T-cell (primary cell): ENCODE measurements around the gene DTNBP1. TPM values are rescaled to one million over a fixed set of nuclear protein-coding genes. Genes with fewer than 3 reads are reported as not detected.

Experiments used
- ATAC-seq, 4 experiments: fragments of 200-7000 bp in 3 of 4; fragments of 150-1000 bp in 1 of 4; cut with Tn5 transposase; replicated peaks in 1 of 4; 1 replicate in 3 of 4; 2 replicates in 1 of 4; pipeline ENCODE4 v1.10.0; 2021; ENCODE audit warnings: moderate library complexity in 3 of 4, mild to moderate bottlenecking in 2 of 4, moderate number of reproducible peaks in 1 of 4
- CTCF ChIA-PET, 2 donors: fragments of 300-600 bp; sonication (Branson Sonifier 250); formaldehyde crosslinking; loops; one replicate each; lab custom pipeline; 2022; ENCODE audit warnings: antibody characterized with exemption in 2 of 2; lab: Charles Lee
- POLR2A ChIA-PET, 2 donors: fragments of 300-600 bp; sonication (Branson Sonifier 250); formaldehyde crosslinking; loops; one replicate each; lab custom pipeline; 2022; ENCODE audit warnings: antibody characterized with exemption in 2 of 2; lab: Charles Lee
- DNase-seq, 35 experiments: peaks; one replicate each; pipeline versions ENCODE4 v3.0.0 to v3.0.0-alpha.2; 2013 to 2023
- H3K27ac ChIP-seq: one replicate; pipeline ENCODE4 v1.5.1; 2013; ENCODE audit warnings: low read length
- H3K27me3 ChIP-seq, 2 experiments: replicated peaks in 1 of 2; 1 replicate in 1 of 2; 2 replicates in 1 of 2; pipeline versions ENCODE4 v1.6.1 to v1.7.0; 2013; ENCODE audit warnings: low read length in 1 of 2, mixed read lengths in 1 of 2; ENCODE audit not compliant: control insufficient read depth in 2 of 2, insufficient read depth in 2 of 2; ENCODE audit errors: extremely low read depth in 1 of 2
- H3K36me3 ChIP-seq, 2 donors: 1 replicate in 1 of 2; 2 replicates in 1 of 2; pipeline versions ENCODE4 v1.6.1 to v1.7.0; 2013; ENCODE audit warnings: low read length in 1 of 2; ENCODE audit not compliant: control insufficient read depth in 2 of 2, insufficient read depth in 1 of 2; ENCODE audit errors: extremely low read depth in 1 of 2
- H3K4me1 ChIP-seq, 2 experiments: 1 replicate in 1 of 2; 2 replicates in 1 of 2; pipeline versions ENCODE4 v1.6.1 to v1.7.0; 2013; ENCODE audit warnings: low read length in 2 of 2, mixed read lengths in 1 of 2; ENCODE audit not compliant: insufficient read depth in 2 of 2, control insufficient read depth in 1 of 2; ENCODE audit errors: extremely low read depth in 1 of 2
- H3K4me3 ChIP-seq, 2 donors: 1 replicate in 1 of 2; 2 replicates in 1 of 2; pipeline versions ENCODE4 v1.5.1 to v1.7.0; 2013; ENCODE audit warnings: mild to moderate bottlenecking in 2 of 2, low read length in 1 of 2, moderate library complexity in 1 of 2; ENCODE audit not compliant: control insufficient read depth in 1 of 2; ENCODE audit errors: extremely low read depth in 1 of 2
- H3K9me3 ChIP-seq: 2 replicates; pipeline ENCODE4 v1.7.0; 2013
- H3K27ac Mint-ChIP-seq, 2 donors: one replicate each; pipeline ENCODE4 v1.8.0; 2020 to 2021; ENCODE audit warnings: mild to moderate bottlenecking in 2 of 2, mixed read lengths in 2 of 2
- H3K27me3 Mint-ChIP-seq, 2 donors: one replicate each; pipeline ENCODE4 v1.8.0; 2021 to 2022; ENCODE audit warnings: mixed read lengths in 2 of 2
- H3K36me3 Mint-ChIP-seq: one replicate; pipeline ENCODE4 v1.8.0; 2021; ENCODE audit warnings: mixed read lengths
- H3K4me1 Mint-ChIP-seq, 3 donors: one replicate each; pipeline ENCODE4 v1.8.0; 2020 to 2022; ENCODE audit warnings: mixed read lengths in 3 of 3, mild to moderate bottlenecking in 1 of 3
- H3K4me3 Mint-ChIP-seq, 3 donors: one replicate each; pipeline ENCODE4 v1.8.0; 2020 to 2022; ENCODE audit warnings: mild to moderate bottlenecking in 3 of 3, mixed read lengths in 3 of 3, moderate library complexity in 3 of 3
- H3K9me3 Mint-ChIP-seq, 3 donors: one replicate each; pipeline ENCODE4 v1.8.0; 2020 to 2022; ENCODE audit warnings: mixed read lengths in 3 of 3
- WGBS: methylation state at CpG from one replicate; pipeline ENCODE4 v1.1.5; 2013; ENCODE audit warnings: missing lambda C conversion rate; ENCODE audit not compliant: insufficient coverage; 5-methylcytosine and 5-hydroxymethylcytosine counted together
- total RNA-seq, 35 experiments: library from RNA in 6 of 35; stranded (reverse) in 6 of 35; fragments of 120-200 nt in 1 of 35; gene quantifications; one replicate each; pipeline versions ENCODE4 v1.2.1 to v1.2.4 and lab custom pipeline; 2013 to 2026

DTNBP1 gene
- total RNA-seq, 5 donors from 2014 or later (not counting 1 experiment from before 2014, with no cell fraction given): 18.7 to 25.4 (median 19.9) TPM

DNA sequence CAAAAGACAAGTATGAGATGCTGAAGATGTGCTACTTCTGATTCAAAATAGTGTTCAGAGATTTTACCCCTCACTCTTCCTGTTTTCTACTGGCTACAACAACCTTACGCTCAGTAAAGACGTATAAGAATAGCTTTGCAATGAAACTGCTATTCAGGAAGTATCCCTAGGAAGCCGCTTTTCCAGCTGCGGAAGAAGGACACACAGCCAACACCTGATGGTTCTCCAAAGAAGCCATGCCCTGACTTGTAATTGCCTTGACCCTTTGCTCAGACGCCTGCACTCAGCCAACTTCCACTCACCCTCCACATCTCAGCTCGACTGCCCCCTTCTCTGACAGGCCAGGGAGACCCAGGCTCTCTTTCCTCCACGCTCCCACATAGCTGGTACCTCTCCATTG, 111.6 kb downstream of the DTNBP1 start:
- POLR2A ChIA-PET: no interaction called here
- H3K4me1 ChIP-seq: no peaks in the 10 kb centered on the region
- H3K36me3 Mint-ChIP-seq: no peaks in the 10 kb centered on the region
- no peak overlapping the region for H3K27ac Mint-ChIP-seq
- ATAC-seq (no peak), DNase-seq (no peak)
- no peak overlapping the region for H3K4me3 Mint-ChIP-seq
- no peaks in the 10 kb centered on the region for H3K36me3 ChIP-seq
- H3K9me3 ChIP-seq: no peaks in the 10 kb centered on the region
- H3K27me3 ChIP-seq: no peaks in the 10 kb centered on the region
- CTCF ChIA-PET: no interaction called here
- H3K4me3 ChIP-seq: no peak overlapping the region
- no peak overlapping the region for H3K27ac ChIP-seq
- WGBS: 100% methylated on average over 5 of the region's 7 CpGs
- H3K9me3 Mint-ChIP-seq: no peaks in the 10 kb centered on the region
- peaks cover 26 to 42% (median 31%) of the 10 kb centered on the region in 3 donors for H3K4me1 Mint-ChIP-seq
- H3K27me3 Mint-ChIP-seq: no peaks in the 10 kb centered on the region

DNA sequence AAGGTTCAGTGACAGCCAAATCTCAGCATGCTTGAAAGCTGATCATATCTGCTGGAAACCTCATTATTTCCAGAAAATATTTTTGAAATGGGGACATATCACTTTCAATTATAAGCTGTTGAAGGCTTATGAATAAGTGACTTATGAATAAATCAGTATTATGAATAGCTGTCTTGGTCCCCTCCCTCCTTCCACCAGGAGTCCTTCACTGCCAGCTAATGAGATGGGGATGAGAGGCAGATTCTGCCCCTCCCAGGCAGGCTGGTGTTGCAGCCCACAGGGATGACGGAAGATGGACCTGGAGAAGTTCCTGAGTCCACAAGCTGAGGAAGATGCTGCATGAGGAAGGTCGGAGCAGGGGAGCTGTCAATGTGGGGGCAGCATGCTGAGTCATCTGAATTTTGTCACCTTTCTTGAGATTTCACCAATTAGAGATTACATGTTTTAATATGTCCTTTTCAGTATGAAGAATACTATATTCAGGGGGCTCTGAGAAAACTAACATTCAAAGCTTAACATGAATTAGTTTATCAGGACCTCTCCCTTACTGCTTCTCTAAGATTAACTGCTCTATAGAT, 112.2 kb downstream of the DTNBP1 start:
- Mint-ChIP-seq H3K4me1 (peaks cover 26 to 42% (median 31%) of the 10 kb centered on the region in 3 donors), H3K27ac (no peak overlapping the region)
- CTCF ChIA-PET: no interaction called here

DNA sequence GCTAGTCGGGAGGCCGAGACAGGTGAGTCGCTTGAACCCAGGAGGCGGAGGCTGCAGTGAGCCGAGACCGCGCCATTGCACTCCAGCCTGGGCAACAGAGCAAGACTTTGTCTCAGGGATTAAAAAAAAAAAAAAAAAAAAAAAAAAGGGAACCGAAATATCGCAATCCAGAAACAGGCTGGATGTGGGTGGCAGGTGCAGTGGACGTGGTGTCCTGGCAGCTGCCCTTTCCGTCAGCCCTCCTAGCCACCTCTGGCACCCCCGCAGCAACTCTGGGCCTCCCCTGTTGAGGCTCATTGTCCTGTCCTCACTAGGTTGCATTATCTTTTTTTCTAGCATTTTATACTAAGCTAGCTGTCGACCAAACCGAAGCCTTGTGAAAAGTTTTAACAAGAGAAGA, 113.5 kb downstream of the DTNBP1 start:
- ChIA-PET CTCF (no interaction called here), POLR2A (no interaction called here)
- Histone ChIP-seq H3K27me3 (no peaks in the 10 kb centered on the region), H3K9me3 (no peaks in the 10 kb centered on the region), H3K4me3 (no peak overlapping the region), H3K36me3 (no peaks in the 10 kb centered on the region), H3K4me1 (no peaks in the 10 kb centered on the region), H3K27ac (no peak overlapping the region)
- no peaks in the 10 kb centered on the region for H3K9me3 Mint-ChIP-seq
- peaks cover 23 to 35% (median 28%) of the 10 kb centered on the region in 3 donors for H3K4me1 Mint-ChIP-seq
- no peaks in the 10 kb centered on the region for H3K27me3 Mint-ChIP-seq
- DNase-seq (no peak), ATAC-seq (no peak)
- WGBS: 95% methylated on average over 5 of the region's 14 CpGs
- no peak overlapping the region for H3K27ac Mint-ChIP-seq
- no peaks in the 10 kb centered on the region for H3K36me3 Mint-ChIP-seq
- no peak overlapping the region for H3K4me3 Mint-ChIP-seq

More for the DNA sequence above, 112.2 kb downstream of the DTNBP1 start:
- no peak for DNase-seq
- no peak for ATAC-seq
- Mint-ChIP-seq H3K4me3 (no peak overlapping the region), H3K27me3 (no peaks in the 10 kb centered on the region), H3K9me3 (no peaks in the 10 kb centered on the region), H3K36me3 (no peaks in the 10 kb centered on the region)
- POLR2A ChIA-PET: no interaction called here
- Histone ChIP-seq H3K36me3 (no peaks in the 10 kb centered on the region), H3K4me3 (no peak overlapping the region), H3K27ac (no peak overlapping the region), H3K9me3 (no peaks in the 10 kb centered on the region), H3K27me3 (no peaks in the 10 kb centered on the region), H3K4me1 (no peaks in the 10 kb centered on the region)
- WGBS: no CpG with 5 or more reads among the region's 2 CpGs

DNA sequence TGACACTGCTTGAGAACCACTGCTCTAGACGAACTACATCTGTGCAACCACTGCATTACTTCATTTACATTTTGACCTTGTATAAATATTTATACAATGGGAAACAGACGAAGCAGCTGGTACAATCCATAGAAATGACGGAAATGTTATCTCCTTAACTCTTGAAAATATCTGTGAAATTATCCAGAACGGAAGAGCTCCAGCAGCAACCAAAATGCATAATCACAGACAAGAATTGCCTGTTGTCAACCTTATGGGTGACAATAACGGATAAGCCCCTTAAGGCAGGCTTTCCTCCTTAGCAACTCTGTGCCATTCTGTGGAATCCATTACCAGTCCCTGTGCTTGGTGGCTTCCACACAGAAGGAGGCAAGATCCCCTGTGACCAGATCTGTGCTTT, 115.4 kb downstream of the DTNBP1 start:
- ChIA-PET CTCF (interaction anchor here in 1 of 2 donors (0.7 kb wide), 1 partner anchor 1451 kb away, joined by 3 read pairs; no protein-coding TSS in a partner anchor), POLR2A (interaction anchor here in 1 of 2 donors (0.6 kb wide), 1 partner anchor 1366 kb away, joined by 5 read pairs; no protein-coding TSS in a partner anchor)
- H3K36me3 ChIP-seq: no peaks in the 10 kb centered on the region
- H3K27me3 Mint-ChIP-seq: no peaks in the 10 kb centered on the region
- H3K4me3 ChIP-seq: no peak overlapping the region
- ATAC-seq (no peak), DNase-seq (no peak)
- no peaks in the 10 kb centered on the region for H3K9me3 ChIP-seq
- H3K4me1 ChIP-seq: no peaks in the 10 kb centered on the region
- H3K9me3 Mint-ChIP-seq: no peaks in the 10 kb centered on the region
- H3K27ac ChIP-seq: no peak overlapping the region
- H3K4me3 Mint-ChIP-seq: no peak overlapping the region
- no peak overlapping the region for H3K27ac Mint-ChIP-seq
- peaks cover 5% of the 10 kb centered on the region for H3K36me3 Mint-ChIP-seq
- H3K4me1 Mint-ChIP-seq: peaks cover 17 to 23% (median 22%) of the 10 kb centered on the region in 3 donors
- no peaks in the 10 kb centered on the region for H3K27me3 ChIP-seq
- 100% methylated on average over 4 of the region's 5 CpGs for WGBS

DNA sequence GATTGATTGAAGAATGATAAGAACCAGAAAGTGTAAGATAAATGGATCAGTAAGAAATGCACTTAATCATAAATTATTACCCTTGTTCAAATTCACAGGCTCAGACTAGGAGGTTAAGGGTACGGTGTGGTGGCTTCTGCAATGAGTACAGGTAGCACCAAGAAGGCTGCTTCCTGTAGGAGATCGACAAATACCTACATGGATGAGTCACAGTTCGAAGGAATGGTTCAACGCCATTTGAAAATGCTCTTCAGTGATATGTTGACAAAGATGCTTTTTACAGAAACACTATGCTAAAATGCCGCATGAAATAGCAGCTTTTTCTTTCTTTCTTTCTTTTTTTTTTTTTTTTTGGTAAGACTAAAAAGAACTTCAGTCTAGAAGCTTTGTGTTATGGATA, 116.2 kb downstream of the DTNBP1 start:
- CTCF ChIA-PET: interaction anchor here in 1 of 2 donors (0.6 kb wide), 1 partner anchor 757 kb away, joined by 5 read pairs; no protein-coding TSS in a partner anchor
- H3K9me3 Mint-ChIP-seq: no peaks in the 10 kb centered on the region
- no peaks in the 10 kb centered on the region for H3K36me3 ChIP-seq
- H3K27me3 Mint-ChIP-seq: no peaks in the 10 kb centered on the region
- no peaks in the 10 kb centered on the region for H3K27me3 ChIP-seq
- H3K36me3 Mint-ChIP-seq: peaks cover 5% of the 10 kb centered on the region
- WGBS: 80% methylated on average over 1 of the region's 5 CpGs
- no peak overlapping the region for H3K4me3 ChIP-seq
- POLR2A ChIA-PET: no interaction called here
- H3K27ac Mint-ChIP-seq: no peak overlapping the region
- H3K4me3 Mint-ChIP-seq: no peak overlapping the region
- no peaks in the 10 kb centered on the region for H3K9me3 ChIP-seq
- no peaks in the 10 kb centered on the region for H3K4me1 ChIP-seq
- DNase-seq (no peak), ATAC-seq (no peak)
- no peak overlapping the region for H3K27ac ChIP-seq
- peaks cover 11 to 17% (median 16%) of the 10 kb centered on the region in 3 donors for H3K4me1 Mint-ChIP-seq

DNA sequence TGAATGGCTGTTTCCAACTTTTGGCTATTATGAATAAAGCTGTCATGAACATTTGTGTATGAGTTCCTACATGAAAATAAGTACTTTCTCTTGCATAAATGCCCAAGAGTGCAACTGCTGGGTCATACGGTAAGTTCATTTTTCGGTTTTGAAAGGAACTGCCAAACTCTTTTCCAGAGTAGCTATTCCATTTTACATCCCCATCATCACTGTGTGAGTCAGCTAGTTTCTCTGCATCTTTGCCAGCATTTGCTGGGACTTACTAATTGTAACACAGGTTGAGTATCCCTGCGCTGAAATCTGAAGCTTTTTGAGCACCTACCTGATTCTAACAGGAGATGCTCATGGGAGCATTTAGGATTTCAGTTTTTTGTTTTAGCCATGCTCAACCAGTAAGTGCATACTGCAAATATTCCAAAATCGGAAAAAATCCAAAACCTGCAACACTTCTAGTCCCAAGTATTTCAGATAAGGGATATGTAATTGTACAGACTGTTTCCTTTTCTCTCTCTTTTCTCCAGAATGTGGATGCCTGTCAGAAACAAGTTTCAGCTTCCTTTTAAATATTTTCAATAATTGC, 118.4 kb downstream of the DTNBP1 start:
- ATAC-seq (no peak), DNase-seq (no peak)
- Mint-ChIP-seq H3K27me3 (no peaks in the 10 kb centered on the region), H3K4me3 (no peak overlapping the region), H3K27ac (no peak overlapping the region), H3K9me3 (no peaks in the 10 kb centered on the region), H3K4me1 (peaks cover 6 to 8% (median 8%) of the 10 kb centered on the region in 3 donors), H3K36me3 (peaks cover 8% of the 10 kb centered on the region)
- no peaks in the 10 kb centered on the region for H3K27me3 ChIP-seq
- 93% methylated on average over 2 of the region's 4 CpGs for WGBS
- H3K4me1 ChIP-seq: no peaks in the 10 kb centered on the region
- no peak overlapping the region for H3K27ac ChIP-seq
- no peaks in the 10 kb centered on the region for H3K9me3 ChIP-seq
- CTCF ChIA-PET: interaction anchor here in 1 of 2 donors (0.6 kb wide), 1 partner anchor 41 kb away, joined by 3 read pairs; no protein-coding TSS in a partner anchor
- POLR2A ChIA-PET: interaction anchor here in 1 of 2 donors (0.5 kb wide), 1 partner anchor 314 kb away, joined by 3 read pairs; no protein-coding TSS in a partner anchor
- H3K4me3 ChIP-seq: no peak overlapping the region
- no peaks in the 10 kb centered on the region for H3K36me3 ChIP-seq
